Measurements from ENCODE around the gene OBSL1. TPM values are rescaled to one million over a fixed set of nuclear protein-coding genes. Genes with fewer than 3 reads are reported as not detected.
A peak's percentile ranks its signal among the peaks of the same experiment; 100 is the strongest.

Gene OBSL1
- total RNA-seq, 1 experiment from 2014 or later = 23.1 TPM

GRCh38 chr2:219523031-219523671, 48.2 kb downstream of the OBSL1 start:
- peak; percentile 34 for DNase-seq (ENCODE audit: low spot score)
- Histone ChIP-seq H3K9me3 (ENCODE audit: low read depth, low read length, poor library complexity, severe bottlenecking) (no peaks in the 10 kb centered on the region), H3K4me3 (ENCODE audit: low read depth, low read length, poor library complexity, severe bottlenecking) (peak overlapping the region; percentile 40), H3K4me1 (ENCODE audit: insufficient read depth, low read length, poor library complexity, severe bottlenecking) (peaks cover 29% of the 10 kb centered on the region), H3K36me3 (ENCODE audit: insufficient read depth, low read length, poor library complexity, severe bottlenecking) (no peaks in the 10 kb centered on the region), H3K27me3 (replicated peaks; ENCODE audit: insufficient read depth, low read depth, low read length, poor library complexity) (no peaks in the 10 kb centered on the region), H3K27ac (ENCODE audit: low read depth, low read length, poor library complexity, severe bottlenecking) (no peak overlapping the region)
- TF ChIP-seq CTCF (conservative IDR thresholded peaks at IDR 0.05; ENCODE audit: low read depth, low read length) (peak; percentile 24; the same call in 1 of the 2 replicates), EZH2 (IDR thresholded peaks at IDR 0.05; ENCODE audit: borderline replicate concordance, low read depth, low read length, poor library complexity, severe bottlenecking) (no peak)
- no TSS peak for BruUV-seq (replicated peaks)
- ChIA-PET CTCF (interaction anchor here (5.1 kb wide), 1 partner anchor 28 kb away, joined by 31 read pairs; a partner anchor contains a TSS), POLR2A (ENCODE audit: low non-redundant PET) (interaction anchor here (0.7 kb wide), 1 partner anchor 19 kb away, joined by 4 read pairs; no protein-coding TSS in a partner anchor)
- intact Hi-C loops (cut with micrococcal nuclease; ENCODE audit: unreplicated experiment) = loop anchor here (5.0 kb wide), 1 partner anchor 46 kb away; no protein-coding TSS in a partner anchor

DNA sequence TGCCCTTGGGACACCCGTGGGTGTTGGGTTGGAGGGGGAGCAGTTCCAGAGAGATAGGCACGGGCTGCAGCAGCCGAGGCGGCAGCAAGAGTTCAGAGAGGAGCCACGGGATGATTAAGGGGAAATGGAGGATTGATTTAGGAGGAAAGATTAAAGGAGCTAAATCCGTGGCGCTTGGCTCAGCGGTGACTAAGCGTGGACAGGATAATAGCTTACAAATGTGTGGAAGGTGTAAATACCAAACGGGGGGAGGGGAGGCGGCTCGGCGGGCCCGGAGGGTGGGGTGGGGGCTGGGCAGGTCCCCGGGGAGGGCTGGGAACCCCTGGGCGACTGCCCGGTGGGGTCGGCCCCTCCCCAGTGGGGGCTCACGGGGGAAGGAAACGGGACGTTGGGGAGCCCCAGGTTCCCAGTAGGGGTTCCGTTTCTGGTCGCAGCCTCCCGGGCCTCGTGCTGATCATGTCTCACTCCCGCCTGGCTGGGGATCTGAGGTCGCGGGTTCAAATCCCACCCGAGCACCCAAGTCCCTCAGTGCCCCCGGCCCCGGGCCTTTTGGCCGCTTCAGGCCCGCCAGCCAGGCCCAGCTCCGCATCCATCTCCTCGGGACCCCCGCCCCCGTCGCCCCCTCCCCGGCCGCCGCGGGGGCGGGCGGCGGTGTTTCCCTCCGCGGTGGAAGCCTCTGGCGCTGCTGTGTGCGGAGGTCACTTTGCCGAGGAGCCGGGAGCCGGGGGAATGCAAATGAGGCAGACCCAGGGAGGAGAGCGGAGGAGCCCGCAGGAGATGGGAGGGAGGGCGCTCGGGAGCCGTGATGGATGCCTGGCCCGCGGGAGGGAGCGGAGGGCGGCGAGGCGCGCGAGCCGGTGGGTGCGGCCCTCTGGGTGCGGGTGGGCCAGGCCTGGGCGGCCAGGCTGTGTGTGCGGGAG, 49.0 kb downstream of the OBSL1 start:
- no TSS peak for BruUV-seq (replicated peaks)
- intact Hi-C loops (cut with micrococcal nuclease; ENCODE audit: unreplicated experiment) = loop anchor here (5.0 kb wide), 1 partner anchor 45 kb away; no protein-coding TSS in a partner anchor
- POLR2A ChIA-PET (ENCODE audit: low non-redundant PET) = interaction anchor here (0.5 kb wide), 1 partner anchor 187 kb away, joined by 3 read pairs; no protein-coding TSS in a partner anchor
- Histone ChIP-seq H3K9me3 (ENCODE audit: low read depth, low read length, poor library complexity, severe bottlenecking) (no peaks in the 10 kb centered on the region), H3K27ac (ENCODE audit: low read depth, low read length, poor library complexity, severe bottlenecking) (peak overlapping the region; percentile 38), H3K27me3 (replicated peaks; ENCODE audit: insufficient read depth, low read depth, low read length, poor library complexity) (no peaks in the 10 kb centered on the region), H3K4me1 (ENCODE audit: insufficient read depth, low read length, poor library complexity, severe bottlenecking) (peaks cover 29% of the 10 kb centered on the region), H3K4me3 (ENCODE audit: low read depth, low read length, poor library complexity, severe bottlenecking) (peak overlapping the region; percentile 40), H3K36me3 (ENCODE audit: insufficient read depth, low read length, poor library complexity, severe bottlenecking) (no peaks in the 10 kb centered on the region)
- DNase-seq (ENCODE audit: low spot score) = peak; percentile 77
- TF ChIP-seq EZH2 (IDR thresholded peaks at IDR 0.05; ENCODE audit: borderline replicate concordance, low read depth, low read length, poor library complexity, severe bottlenecking) (no peak), CTCF (conservative IDR thresholded peaks at IDR 0.05; ENCODE audit: low read depth, low read length) (no peak)
- CTCF ChIA-PET = interaction anchor here (0.6 to 5.1 kb wide), 7 partner anchors 8 to 463 kb away, joined by 3 to 31 read pairs (median 10); partner anchors contain the start of gene GMPPA

- no peaks in the 10 kb centered on the region for H3K9me3 ChIP-seq (ENCODE audit: low read depth, low read length, poor library complexity, severe bottlenecking)
- peak; percentile 73 for DNase-seq (ENCODE audit: low spot score)
- TF ChIP-seq EZH2 (IDR thresholded peaks at IDR 0.05; ENCODE audit: borderline replicate concordance, low read depth, low read length, poor library complexity, severe bottlenecking) (no peak), CTCF (conservative IDR thresholded peaks at IDR 0.05; ENCODE audit: low read depth, low read length) (peak; percentile 77)
- no TSS peak for BruUV-seq (replicated peaks)
- intact Hi-C loops (cut with micrococcal nuclease; ENCODE audit: unreplicated experiment) = loop anchor here (5.0 kb wide), 1 partner anchor 44 kb away; no protein-coding TSS in a partner anchor
- CTCF ChIA-PET = interaction anchor here (1.1 to 5.1 kb wide), 6 partner anchors 9 to 26 kb away, joined by 3 to 31 read pairs (median 18); a partner anchor contains a TSS
- no peaks in the 10 kb centered on the region for H3K36me3 ChIP-seq (ENCODE audit: insufficient read depth, low read length, poor library complexity, severe bottlenecking)
- POLR2A ChIA-PET (ENCODE audit: low non-redundant PET) = no interaction called here
- H3K27me3 ChIP-seq (replicated peaks; ENCODE audit: insufficient read depth, low read depth, low read length, poor library complexity) = no peaks in the 10 kb centered on the region
- H3K27ac ChIP-seq (ENCODE audit: low read depth, low read length, poor library complexity, severe bottlenecking) = peak overlapping the region; percentile 38
- no peak overlapping the region for H3K4me3 ChIP-seq (ENCODE audit: low read depth, low read length, poor library complexity, severe bottlenecking)
- peaks cover 29% of the 10 kb centered on the region for H3K4me1 ChIP-seq (ENCODE audit: insufficient read depth, low read length, poor library complexity, severe bottlenecking)
Observed at GRCh38 chr2:219521066-219521880, 50.1 kb downstream of the OBSL1 start.
